ENCODE measurements around the gene TMEM233.
A peak's percentile ranks its signal among the peaks of the same experiment; 100 is the strongest.

TMEM233 gene

DNA sequence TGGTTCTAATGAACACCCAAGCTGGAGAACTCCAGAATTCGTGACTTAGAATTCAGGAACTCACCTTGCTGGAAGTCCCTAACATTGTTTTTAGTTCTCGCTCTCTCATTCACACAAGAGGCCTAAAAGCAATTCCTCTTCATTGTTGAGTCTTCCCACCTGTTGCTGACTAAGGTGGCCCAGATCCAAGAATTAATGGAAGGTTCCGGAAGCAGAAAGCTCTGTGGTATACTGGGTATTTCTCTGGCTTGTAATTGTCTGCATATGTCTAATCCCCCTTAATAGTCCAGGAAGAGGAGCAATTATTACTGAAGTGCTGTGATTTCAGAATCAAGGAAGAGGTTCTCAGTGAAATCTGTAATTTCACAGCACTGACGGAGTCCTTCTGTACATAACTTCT, 31.4 kb downstream of the TMEM233 start:
- TF ChIP-seq TCF4 (CRISPR knock-in tag; IDR thresholded peaks at IDR 0.05; ENCODE audit: borderline replicate concordance), result no peak
- TF ChIP-seq, protein P1, sequence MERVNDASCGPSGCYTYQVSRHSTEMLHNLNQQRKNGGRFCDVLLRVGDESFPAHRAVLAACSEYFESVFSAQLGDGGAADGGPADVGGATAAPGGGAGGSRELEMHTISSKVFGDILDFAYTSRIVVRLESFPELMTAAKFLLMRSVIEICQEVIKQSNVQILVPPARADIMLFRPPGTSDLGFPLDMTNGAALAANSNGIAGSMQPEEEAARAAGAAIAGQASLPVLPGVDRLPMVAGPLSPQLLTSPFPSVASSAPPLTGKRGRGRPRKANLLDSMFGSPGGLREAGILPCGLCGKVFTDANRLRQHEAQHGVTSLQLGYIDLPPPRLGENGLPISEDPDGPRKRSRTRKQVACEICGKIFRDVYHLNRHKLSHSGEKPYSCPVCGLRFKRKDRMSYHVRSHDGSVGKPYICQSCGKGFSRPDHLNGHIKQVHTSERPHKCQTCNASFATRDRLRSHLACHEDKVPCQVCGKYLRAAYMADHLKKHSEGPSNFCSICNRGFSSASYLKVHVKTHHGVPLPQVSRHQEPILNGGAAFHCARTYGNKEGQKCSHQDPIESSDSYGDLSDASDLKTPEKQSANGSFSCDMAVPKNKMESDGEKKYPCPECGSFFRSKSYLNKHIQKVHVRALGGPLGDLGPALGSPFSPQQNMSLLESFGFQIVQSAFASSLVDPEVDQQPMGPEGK (CRISPR knock-in tag; IDR thresholded peaks at IDR 0.05; ENCODE audit: borderline replicate concordance), result no peak
- no peak for TF ChIP-seq ZNF70 (CRISPR knock-in tag; IDR thresholded peaks at IDR 0.05)
- no peak for TF ChIP-seq CSRNP3 (CRISPR knock-in tag; IDR thresholded peaks at IDR 0.05)
- ATAC-seq, result peak; percentile 77

DNA sequence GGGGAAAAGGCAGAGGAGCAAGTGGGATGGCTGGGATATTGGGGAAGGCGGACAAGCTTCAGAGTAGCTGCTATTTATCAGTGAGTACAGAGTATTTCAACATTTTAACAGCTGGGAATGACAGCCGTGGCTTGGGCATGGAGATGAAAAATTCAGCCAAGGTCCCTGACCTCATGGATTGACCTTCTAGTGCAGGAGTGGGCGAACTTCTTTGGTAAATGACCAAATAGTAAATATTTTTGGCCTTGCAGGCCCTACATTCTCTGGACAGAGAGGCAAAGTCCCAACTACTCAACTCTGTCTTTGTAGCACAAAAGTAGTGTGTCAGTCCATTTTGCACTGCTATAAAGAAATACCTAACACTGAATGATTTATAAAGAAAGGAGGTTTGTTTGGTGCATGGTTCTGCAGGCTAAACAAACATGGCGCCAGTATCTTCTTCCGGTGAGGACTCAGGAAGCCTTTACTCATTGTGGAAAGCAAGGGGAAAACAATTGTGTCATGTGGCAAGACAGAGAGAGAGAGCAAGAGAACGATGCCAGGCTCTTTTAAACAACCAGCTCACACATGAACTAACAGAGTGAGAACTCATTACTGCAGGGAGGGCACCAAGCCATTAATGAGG, 33.6 kb downstream of the TMEM233 start:
- no peak for TF ChIP-seq ISL1 (CRISPR knock-in tag; IDR thresholded peaks at IDR 0.05)
- TF ChIP-seq RARB (CRISPR knock-in tag; IDR thresholded peaks at IDR 0.05), result no peak
- ATAC-seq, result no peak

GRCh38 chr12:119627686-119628085, 34.1 kb downstream of the TMEM233 start:
- ATAC-seq, result no peak
- no peak for TF ChIP-seq OSR1 (CRISPR knock-in tag; IDR thresholded peaks at IDR 0.05)
- no peak for TF ChIP-seq ZC3H10 (CRISPR knock-in tag; IDR thresholded peaks at IDR 0.05)
- no peak for TF ChIP-seq ZFP3 (CRISPR knock-in tag; IDR thresholded peaks at IDR 0.05)
- TF ChIP-seq BACH2 (CRISPR knock-in tag; IDR thresholded peaks at IDR 0.05; ENCODE audit: borderline replicate concordance), result no peak
- no peak for TF ChIP-seq ISL1 (CRISPR knock-in tag; IDR thresholded peaks at IDR 0.05)
- TF ChIP-seq ARNTL (CRISPR knock-in tag; IDR thresholded peaks at IDR 0.05; ENCODE audit: borderline replicate concordance, low read depth), result no peak
- no peak for TF ChIP-seq ZNF8 (CRISPR knock-in tag; IDR thresholded peaks at IDR 0.05)
- no peak for TF ChIP-seq GLIS3 (CRISPR knock-in tag; IDR thresholded peaks at IDR 0.05)
- TF ChIP-seq, protein P1 (CRISPR knock-in tag; IDR thresholded peaks at IDR 0.05; ENCODE audit: borderline replicate concordance), result no peak
- TF ChIP-seq CSDC2 (CRISPR knock-in tag; IDR thresholded peaks at IDR 0.05), result no peak
- no peak for TF ChIP-seq ZNF565 (CRISPR knock-in tag; conservative IDR thresholded peaks at IDR 0.05; ENCODE audit: low read depth)
- no peak for TF ChIP-seq ZNF70 (CRISPR knock-in tag; IDR thresholded peaks at IDR 0.05)
- TF ChIP-seq TCF4 (CRISPR knock-in tag; IDR thresholded peaks at IDR 0.05; ENCODE audit: borderline replicate concordance), result no peak
- no peak for TF ChIP-seq RARB (CRISPR knock-in tag; IDR thresholded peaks at IDR 0.05)

- ATAC-seq, result no peak
- TF ChIP-seq, protein P2, sequence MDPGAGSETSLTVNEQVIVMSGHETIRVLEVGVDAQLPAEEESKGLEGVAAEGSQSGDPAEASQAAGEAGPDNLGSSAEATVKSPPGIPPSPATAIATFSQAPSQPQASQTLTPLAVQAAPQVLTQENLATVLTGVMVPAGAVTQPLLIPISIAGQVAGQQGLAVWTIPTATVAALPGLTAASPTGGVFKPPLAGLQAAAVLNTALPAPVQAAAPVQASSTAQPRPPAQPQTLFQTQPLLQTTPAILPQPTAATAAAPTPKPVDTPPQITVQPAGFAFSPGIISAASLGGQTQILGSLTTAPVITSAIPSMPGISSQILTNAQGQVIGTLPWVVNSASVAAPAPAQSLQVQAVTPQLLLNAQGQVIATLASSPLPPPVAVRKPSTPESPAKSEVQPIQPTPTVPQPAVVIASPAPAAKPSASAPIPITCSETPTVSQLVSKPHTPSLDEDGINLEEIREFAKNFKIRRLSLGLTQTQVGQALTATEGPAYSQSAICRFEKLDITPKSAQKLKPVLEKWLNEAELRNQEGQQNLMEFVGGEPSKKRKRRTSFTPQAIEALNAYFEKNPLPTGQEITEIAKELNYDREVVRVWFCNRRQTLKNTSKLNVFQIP (CRISPR knock-in tag; IDR thresholded peaks at IDR 0.05; ENCODE audit: borderline replicate concordance, low read depth), result no peak
- TF ChIP-seq RARB (CRISPR knock-in tag; IDR thresholded peaks at IDR 0.05), result no peak
- no peak for TF ChIP-seq TCF4 (CRISPR knock-in tag; IDR thresholded peaks at IDR 0.05; ENCODE audit: borderline replicate concordance)
- TF ChIP-seq CSRNP3 (CRISPR knock-in tag; IDR thresholded peaks at IDR 0.05), result no peak
- no peak for TF ChIP-seq CREB5 (CRISPR knock-in tag; IDR thresholded peaks at IDR 0.05; ENCODE audit: low read depth)
- TF ChIP-seq BACH2 (CRISPR knock-in tag; IDR thresholded peaks at IDR 0.05; ENCODE audit: borderline replicate concordance), result no peak
- TF ChIP-seq OSR1 (CRISPR knock-in tag; IDR thresholded peaks at IDR 0.05), result no peak
- no peak for TF ChIP-seq ZNF8 (CRISPR knock-in tag; IDR thresholded peaks at IDR 0.05)
- no peak for TF ChIP-seq TSHZ2 (CRISPR knock-in tag; IDR thresholded peaks at IDR 0.05)
Measured at GRCh38 chr12:119630223-119630780, 36.7 kb downstream of the TMEM233 start.
